Lower leg skin (tissue), 4 donors: ENCODE data around the gene ZFP36. TPM values are rescaled to one million over a fixed set of nuclear protein-coding genes. Genes with fewer than 3 reads are reported as not detected.

Experiments used
- DNase-seq, 2 donors: peaks; one replicate each; pipeline ENCODE4 v3.0.0-alpha.2; 2019; ENCODE audit warnings: low spot score in 2 of 2
- H3K4me3 ChIP-seq: fragments of 200-600 bp; sonication (generic); 2 replicates; pipeline ENCODE4 v1.5.1; 2017; ENCODE audit warnings: mild to moderate bottlenecking, low read depth; ENCODE audit not compliant: poor library complexity, severe bottlenecking
- CTCF ChIP-seq, 3 donors: fragments of 450-650 bp; IDR thresholded peaks; one replicate each; pipeline ENCODE4 v1.5.1; 2016; ENCODE audit warnings: antibody characterized with exemption in 3 of 3, mild to moderate bottlenecking in 3 of 3, moderate library complexity in 2 of 3
- POLR2A ChIP-seq, 2 donors: fragments of 450-650 bp; IDR thresholded peaks; one replicate each; pipeline ENCODE4 v1.6.1; 2016 to 2017; ENCODE audit warnings: antibody characterized with exemption in 2 of 2, mild to moderate bottlenecking in 1 of 2, moderate library complexity in 1 of 2
- WGBS, 2 donors: methylation state at CpG; one replicate each; pipeline ENCODE4 v1.1.5; 2018; 5-methylcytosine and 5-hydroxymethylcytosine counted together
- intact Hi-C: fragments of 100-400 bp; cut with DNase I; formaldehyde crosslinking; loops from one replicate; pipeline ENCODE4 v1.15.0; 2023; ENCODE audit warnings: low total_unique reads
- total RNA-seq, 4 donors: library from RNA; depleted of rRNA; stranded (reverse); fragments of >200 nt; gene quantifications; one replicate each; pipeline ENCODE4 v1.1.0, GENCODE V29; 2016

The ZFP36 gene
- total RNA-seq, 4 donors from 2014 or later = 170 to 536 (median 280) TPM

GRCh38 chr19:39415111-39416046 is 8.7 kb downstream of the ZFP36 start:
- no peak for DNase-seq
- intact Hi-C loops = no loop called here
- 70 to 73% methylated on average over 29 to 35 of the region's 35 CpGs for WGBS, 2 donors
- no peak overlapping the region for H3K4me3 ChIP-seq
- TF ChIP-seq POLR2A (IDR thresholded peaks at IDR 0.05) = no peak

GRCh38 chr19:39416152-39417120 is 9.8 kb downstream of the ZFP36 start:
- TF ChIP-seq CTCF (IDR thresholded peaks at IDR 0.05) (no peak), POLR2A (IDR thresholded peaks at IDR 0.05) (no peak)
- intact Hi-C loops = no loop called here
- H3K4me3 ChIP-seq = no peak overlapping the region
- DNase-seq = no peak
- WGBS, 2 donors = 82 to 85% methylated on average over 27 of the region's 27 CpGs

DNA sequence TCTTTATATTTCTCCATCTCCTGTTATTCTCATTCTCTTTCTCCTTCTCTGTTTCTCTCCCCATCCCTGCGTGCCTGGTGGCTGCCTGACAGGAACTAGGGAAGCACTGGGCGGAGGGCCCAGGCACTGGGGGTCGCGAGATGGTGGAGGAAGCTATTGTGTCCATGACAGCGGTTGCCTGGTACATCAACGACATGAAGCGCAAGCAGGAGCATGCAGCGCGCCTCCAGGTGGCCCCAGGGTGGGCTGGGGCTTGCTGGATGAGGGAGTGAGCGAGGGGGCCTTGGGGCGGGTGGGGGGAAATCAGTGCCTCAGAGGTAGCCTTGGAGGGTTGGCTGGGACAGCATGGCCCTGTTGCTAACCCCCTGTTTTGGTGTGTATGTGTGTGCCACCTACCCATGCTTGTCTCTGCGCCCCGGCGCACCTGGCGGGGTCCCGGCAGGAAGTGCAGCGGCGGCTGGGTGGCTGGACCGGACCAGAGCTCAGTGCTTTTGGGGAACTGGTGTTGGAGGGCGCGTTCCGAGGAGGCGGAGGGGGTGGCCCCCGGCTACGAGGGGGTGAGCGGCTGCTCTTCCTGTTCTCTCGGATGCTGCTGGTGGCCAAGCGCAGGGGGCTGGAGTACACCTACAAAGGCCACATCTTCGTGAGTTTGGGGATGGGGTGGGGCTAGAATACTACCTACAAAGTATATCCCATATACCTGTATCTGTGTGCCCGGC is 11.0 kb downstream of the ZFP36 start:
- H3K4me3 ChIP-seq = no peak overlapping the region
- no peak for TF ChIP-seq CTCF (IDR thresholded peaks at IDR 0.05)
- no peak for TF ChIP-seq POLR2A (IDR thresholded peaks at IDR 0.05)
- whole genome bisulfite sequencing, 2 donors = 87 to 90% methylated on average over 29 to 30 of the region's 30 CpGs
- intact Hi-C loops = no loop called here
- no peak for DNase-seq

DNA sequence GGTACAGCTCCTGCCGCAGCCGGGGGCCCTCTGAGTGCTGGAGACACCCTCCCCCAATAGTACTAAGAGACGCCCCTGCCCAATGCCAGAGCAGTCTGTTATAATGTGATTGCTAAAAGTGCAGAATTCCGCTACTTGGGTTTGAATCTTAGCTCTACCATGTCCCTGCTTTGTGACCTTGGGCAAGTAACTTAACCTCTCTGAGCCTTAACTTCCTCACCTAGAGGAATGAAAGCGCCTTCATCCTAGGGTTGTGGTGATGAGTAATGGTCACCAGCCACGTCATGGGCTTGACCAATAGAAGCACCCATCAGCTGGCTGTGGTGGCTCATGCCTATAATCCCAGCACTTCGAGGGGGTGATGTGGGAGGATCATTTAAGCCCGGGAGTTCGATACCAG is 12.4 kb downstream of the ZFP36 start:
- H3K4me3 ChIP-seq = no peak overlapping the region
- TF ChIP-seq POLR2A (IDR thresholded peaks at IDR 0.05) = no peak
- intact Hi-C loops = no loop called here
- DNase-seq = no peak
- 89 to 96% methylated on average over 9 of the region's 9 CpGs for WGBS, 2 donors

DNA sequence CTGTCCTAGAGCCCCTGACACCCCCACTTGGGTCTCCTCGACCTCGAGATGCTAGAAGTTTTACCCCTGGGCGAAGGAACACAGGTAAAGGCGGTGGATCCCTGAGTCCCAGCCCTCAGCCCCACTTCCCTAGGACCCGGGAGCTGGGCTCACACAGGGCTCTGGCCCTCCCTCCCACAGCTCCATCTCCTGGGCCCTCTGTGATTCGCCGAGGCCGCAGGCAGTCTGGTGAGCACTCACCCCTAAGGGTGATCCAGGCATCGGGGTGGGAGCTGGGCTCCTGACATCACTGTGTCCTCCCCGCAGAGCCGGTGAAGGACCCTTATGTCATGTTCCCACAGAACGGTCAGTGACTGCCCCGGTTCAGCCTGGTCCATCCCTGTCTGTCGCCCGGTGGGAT is 14.1 kb downstream of the ZFP36 start:
- no peak overlapping the region for H3K4me3 ChIP-seq
- 90 to 91% methylated on average over 11 to 15 of the region's 15 CpGs for WGBS, 2 donors
- no peak for TF ChIP-seq POLR2A (IDR thresholded peaks at IDR 0.05)
- no peak for TF ChIP-seq CTCF (IDR thresholded peaks at IDR 0.05)
- intact Hi-C loops = no loop called here
- no peak for DNase-seq

DNA sequence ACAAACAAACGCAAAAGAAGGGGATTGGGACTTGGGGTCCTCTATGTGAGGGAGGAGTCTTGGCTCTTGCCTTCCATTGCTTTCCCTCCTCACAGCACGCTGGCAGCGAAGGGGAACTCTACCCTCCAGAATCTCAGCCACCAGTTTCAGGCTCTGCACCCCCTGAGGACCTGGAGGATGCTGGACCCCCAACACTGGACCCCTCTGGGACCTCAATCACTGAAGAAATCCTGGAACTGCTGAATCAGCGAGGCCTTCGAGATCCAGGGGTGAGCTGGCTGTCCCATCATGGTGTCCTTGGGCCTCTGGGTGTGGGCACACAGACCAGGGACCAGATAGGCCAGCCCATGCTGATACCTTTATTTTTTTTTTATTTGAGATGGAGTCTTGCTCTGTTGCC is 15.4 kb downstream of the ZFP36 start:
- H3K4me3 ChIP-seq = no peak overlapping the region
- intact Hi-C loops = no loop called here
- DNase-seq = no peak
- WGBS, 2 donors = 92 to 95% methylated on average over 5 of the region's 5 CpGs
- TF ChIP-seq POLR2A (IDR thresholded peaks at IDR 0.05) (no peak), CTCF (IDR thresholded peaks at IDR 0.05) (no peak)
